WTC11 (cell line): ENCODE results near the gene NSL1. TPM values are rescaled to one million over a fixed set of nuclear protein-coding genes. Genes with fewer than 3 reads are reported as not detected.

Experiments used
- ATAC-seq: fragments of 200-7000 bp; cut with Tn5 transposase; 2 replicates; pipeline ENCODE4 v1.10.0; 2021; ENCODE audit warnings: mild to moderate bottlenecking, moderate library complexity
- CTCF ChIA-PET: fragments of 300-600 bp; sonication (Branson Sonifier 250); formaldehyde crosslinking; loops from one replicate; lab custom pipeline; 2021; ENCODE audit warnings: antibody characterized with exemption; lab: Charles Lee
- POLR2A ChIA-PET: fragments of 350-600 bp; sonication (Branson Sonifier 250); formaldehyde crosslinking; loops from one replicate; lab custom pipeline; 2021; ENCODE audit warnings: antibody characterized with exemption; lab: Charles Lee
- DNase-seq: peaks from one replicate; pipeline ENCODE4 v3.0.0; 2021; ENCODE audit warnings: low spot score
- H3K27ac Mint-ChIP-seq: 2 replicates; pipeline ENCODE4 v1.8.0; 2021; ENCODE audit warnings: mixed read lengths
- H3K27me3 Mint-ChIP-seq: 2 replicates; pipeline ENCODE4 v1.8.0; 2021; ENCODE audit warnings: low read depth, mild to moderate bottlenecking, moderate library complexity, mixed read lengths
- H3K36me3 Mint-ChIP-seq: 2 replicates; pipeline ENCODE4 v1.8.0; 2021; ENCODE audit warnings: mixed read lengths
- H3K4me1 Mint-ChIP-seq: 2 replicates; pipeline ENCODE4 v1.8.0; 2022; ENCODE audit warnings: mixed read lengths
- H3K4me3 Mint-ChIP-seq: 2 replicates; pipeline ENCODE4 v1.8.0; 2021; ENCODE audit warnings: mild to moderate bottlenecking, moderate library complexity, mixed read lengths
- H3K9me3 Mint-ChIP-seq: 2 replicates; pipeline ENCODE4 v1.8.0; 2021; ENCODE audit warnings: mixed read lengths
- ATF2 ChIP-seq: sonication (generic); formaldehyde crosslinking; IDR thresholded peaks from 2 replicates; pipeline ENCODE4 v1.8.1; 2022; ENCODE audit warnings: low read depth, missing genetic modification reagents, borderline replicate concordance
- CBFB ChIP-seq: sonication (generic); formaldehyde crosslinking; IDR thresholded peaks from 2 replicates; pipeline ENCODE4 v1.8.1; 2022; ENCODE audit warnings: mild to moderate bottlenecking, low read depth, missing genetic modification reagents
- CREM ChIP-seq: sonication (generic); formaldehyde crosslinking; IDR thresholded peaks from 2 replicates; pipeline ENCODE4 v1.8.1; 2022; ENCODE audit warnings: mild to moderate bottlenecking, missing genetic modification reagents, moderate library complexity
- CTCF ChIP-seq: fragments of 200-600 bp; IDR thresholded peaks from 2 replicates; pipeline ENCODE4 v1.8.0; 2022; ENCODE audit warnings: antibody characterized with exemption
- ESRRA ChIP-seq: sonication (generic); formaldehyde crosslinking; IDR thresholded peaks from 2 replicates; pipeline ENCODE4 v1.8.1; 2022; ENCODE audit warnings: mild to moderate bottlenecking, missing genetic modification reagents, borderline replicate concordance
- GTF2I ChIP-seq: fragments of 250-450 bp; sonication (Bioruptor Pico); conservative IDR thresholded peaks from 2 replicates; pipeline ENCODE4 v1.4.0; 2021; ENCODE audit warnings: mild to moderate bottlenecking
- JUN ChIP-seq: sonication (generic); formaldehyde crosslinking; IDR thresholded peaks from 2 replicates; pipeline ENCODE4 v1.8.0; 2023; ENCODE audit warnings: mild to moderate bottlenecking, missing genetic modification reagents
- NR3C1 ChIP-seq: sonication (generic); formaldehyde crosslinking; conservative IDR thresholded peaks from 2 replicates; pipeline ENCODE4 v1.8.1; 2023; ENCODE audit warnings: low read depth, mild to moderate bottlenecking, missing genetic modification reagents
- OVOL2 ChIP-seq: fragments of 250-450 bp; sonication (Bioruptor Pico); IDR thresholded peaks from 2 replicates; pipeline ENCODE4 v1.9.0; 2021; ENCODE audit warnings: mild to moderate bottlenecking, borderline replicate concordance
- PRDM15 ChIP-seq: sonication (generic); formaldehyde crosslinking; IDR thresholded peaks from 2 replicates; pipeline ENCODE4 v1.8.0; 2022; ENCODE audit warnings: missing genetic modification reagents
- TEAD4 ChIP-seq: sonication (generic); formaldehyde crosslinking; IDR thresholded peaks from 2 replicates; pipeline ENCODE4 v1.8.0; 2022; ENCODE audit warnings: mild to moderate bottlenecking, missing genetic modification reagents
- USF1 ChIP-seq: sonication (generic); formaldehyde crosslinking; IDR thresholded peaks from 2 replicates; pipeline ENCODE4 v1.8.0; 2022; ENCODE audit warnings: mild to moderate bottlenecking, missing genetic modification reagents
- ZBTB43 ChIP-seq: sonication (generic); formaldehyde crosslinking; IDR thresholded peaks from 2 replicates; pipeline ENCODE4 v1.8.1; 2023; ENCODE audit warnings: mild to moderate bottlenecking, missing genetic modification reagents
- total RNA-seq: library from RNA; stranded (reverse); gene quantifications from 3 replicates; pipeline ENCODE4 v1.2.3, GENCODE V29; 2021

NSL1 gene
- total RNA-seq, 1 experiment from 2014 or later = 55.7 TPM

GRCh38 chr1:212774584-212774983 is 17.0 kb downstream of the NSL1 start (continued):
- TF ChIP-seq PRDM15 = no peak
- no peak for TF ChIP-seq ZBTB43 (CRISPR knock-in tag)
- TF ChIP-seq OVOL2 (CRISPR knock-in tag) = no peak
- TF ChIP-seq GTF2I = no peak
- TF ChIP-seq CREM (CRISPR knock-in tag) = no peak
- TF ChIP-seq CTCF = no peak
- no peak for TF ChIP-seq TEAD4 (CRISPR knock-in tag)

GRCh38 chr1:212773011-212773410 is 18.6 kb downstream of the NSL1 start:
- POLR2A ChIA-PET = no interaction called here
- Mint-ChIP-seq H3K9me3 (peaks cover 29% of the 10 kb centered on the region), H3K27me3 (no peaks in the 10 kb centered on the region), H3K4me1 (no peaks in the 10 kb centered on the region), H3K27ac (no peak overlapping the region), H3K4me3 (no peak overlapping the region), H3K36me3 (peaks cover 75% of the 10 kb centered on the region)
- no peak for TF ChIP-seq CTCF
- TF ChIP-seq USF1 (CRISPR knock-in tag) = no peak
- no peak for TF ChIP-seq CBFB (CRISPR knock-in tag)
- no peak for TF ChIP-seq ATF2 (CRISPR knock-in tag)
- no peak for TF ChIP-seq JUN
- TF ChIP-seq ESRRA (CRISPR knock-in tag) = no peak
- no peak for TF ChIP-seq NR3C1 (CRISPR knock-in tag)
- TF ChIP-seq OVOL2 (CRISPR knock-in tag) = no peak
- TF ChIP-seq GTF2I = no peak
- CTCF ChIA-PET = interaction anchor here (0.6 to 2.7 kb wide), 2 partner anchors 23 to 42 kb away, joined by 3 to 7 read pairs; no protein-coding TSS in a partner anchor
- ATAC-seq (no peak), DNase-seq (no peak)
